ENCODE results near the gene CAPN5.

Gene CAPN5

GRCh38 chr11:77158041-77158695, 91.4 kb downstream of the CAPN5 start:
- H3K4me3 ChIP-seq (ENCODE audit: low read length), result no peak overlapping the region
- TF ChIP-seq, protein P1, sequence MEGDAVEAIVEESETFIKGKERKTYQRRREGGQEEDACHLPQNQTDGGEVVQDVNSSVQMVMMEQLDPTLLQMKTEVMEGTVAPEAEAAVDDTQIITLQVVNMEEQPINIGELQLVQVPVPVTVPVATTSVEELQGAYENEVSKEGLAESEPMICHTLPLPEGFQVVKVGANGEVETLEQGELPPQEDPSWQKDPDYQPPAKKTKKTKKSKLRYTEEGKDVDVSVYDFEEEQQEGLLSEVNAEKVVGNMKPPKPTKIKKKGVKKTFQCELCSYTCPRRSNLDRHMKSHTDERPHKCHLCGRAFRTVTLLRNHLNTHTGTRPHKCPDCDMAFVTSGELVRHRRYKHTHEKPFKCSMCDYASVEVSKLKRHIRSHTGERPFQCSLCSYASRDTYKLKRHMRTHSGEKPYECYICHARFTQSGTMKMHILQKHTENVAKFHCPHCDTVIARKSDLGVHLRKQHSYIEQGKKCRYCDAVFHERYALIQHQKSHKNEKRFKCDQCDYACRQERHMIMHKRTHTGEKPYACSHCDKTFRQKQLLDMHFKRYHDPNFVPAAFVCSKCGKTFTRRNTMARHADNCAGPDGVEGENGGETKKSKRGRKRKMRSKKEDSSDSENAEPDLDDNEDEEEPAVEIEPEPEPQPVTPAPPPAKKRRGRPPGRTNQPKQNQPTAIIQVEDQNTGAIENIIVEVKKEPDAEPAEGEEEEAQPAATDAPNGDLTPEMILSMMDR (IDR thresholded peaks at IDR 0.05; ENCODE audit: insufficient read depth, low read depth, low read length, missing control alignments), result no peak
- no peak for DNase-seq (ENCODE audit: low read depth)

DNA sequence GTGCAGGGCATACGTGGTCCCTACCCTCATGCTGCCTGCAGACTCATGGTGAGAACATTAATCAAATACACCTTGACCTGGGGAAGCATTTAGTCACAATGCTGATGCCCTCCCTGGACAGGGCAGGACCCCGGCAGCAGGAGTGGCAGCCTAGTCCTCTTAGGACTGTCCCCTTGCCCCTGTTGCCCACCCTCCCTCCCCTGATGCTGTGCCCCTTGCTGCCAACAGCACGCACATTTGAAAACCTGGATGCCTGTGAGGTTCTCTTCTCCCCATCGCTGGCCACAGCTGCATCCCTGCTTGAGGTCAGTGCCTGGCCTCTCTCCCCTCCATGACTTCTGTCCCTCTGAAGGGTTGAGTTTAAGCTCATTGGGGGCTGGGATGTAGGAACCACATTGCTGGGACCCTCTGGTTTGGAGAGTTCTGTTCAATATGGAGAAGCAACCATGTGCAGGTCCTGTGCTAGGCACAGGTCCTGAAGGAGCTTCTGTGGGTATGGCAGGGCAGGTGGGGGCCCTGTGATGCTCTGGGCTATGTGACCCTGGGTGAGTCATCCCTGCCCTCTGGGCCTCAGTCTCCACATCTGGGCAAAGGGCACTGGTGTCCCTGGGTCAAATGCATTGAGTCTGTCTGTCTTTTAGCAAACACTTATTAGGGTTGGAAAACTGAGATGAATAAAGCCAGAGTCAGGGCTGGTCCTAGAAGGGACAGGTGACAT, 92.6 kb downstream of the CAPN5 start:
- DNase-seq (ENCODE audit: low read depth), result no peak
- TF ChIP-seq, protein P1 (IDR thresholded peaks at IDR 0.05; ENCODE audit: insufficient read depth, low read depth, low read length, missing control alignments), result no peak
- no peak overlapping the region for H3K4me3 ChIP-seq (ENCODE audit: low read length)

- no peak overlapping the region for H3K4me3 ChIP-seq (ENCODE audit: low read length)
- DNase-seq (ENCODE audit: low read depth), result no peak
- TF ChIP-seq, protein P1 (IDR thresholded peaks at IDR 0.05; ENCODE audit: insufficient read depth, low read depth, low read length, missing control alignments), result no peak
Observed at GRCh38 chr11:77159937-77160495, 93.2 kb downstream of the CAPN5 start.

- no peak overlapping the region for H3K4me3 ChIP-seq (ENCODE audit: low read length)
- TF ChIP-seq, protein P1 (IDR thresholded peaks at IDR 0.05; ENCODE audit: insufficient read depth, low read depth, low read length, missing control alignments), result no peak
- no peak for DNase-seq (ENCODE audit: low read depth)
Observed at GRCh38 chr11:77163271-77163670, 96.5 kb downstream of the CAPN5 start.

- TF ChIP-seq, protein P1 (IDR thresholded peaks at IDR 0.05; ENCODE audit: insufficient read depth, low read depth, low read length, missing control alignments), result no peak
- no peak for DNase-seq (ENCODE audit: low read depth)
- H3K4me3 ChIP-seq (ENCODE audit: low read length), result no peak overlapping the region
Observed at GRCh38 chr11:77165066-77165465, 98.3 kb downstream of the CAPN5 start.

DNA sequence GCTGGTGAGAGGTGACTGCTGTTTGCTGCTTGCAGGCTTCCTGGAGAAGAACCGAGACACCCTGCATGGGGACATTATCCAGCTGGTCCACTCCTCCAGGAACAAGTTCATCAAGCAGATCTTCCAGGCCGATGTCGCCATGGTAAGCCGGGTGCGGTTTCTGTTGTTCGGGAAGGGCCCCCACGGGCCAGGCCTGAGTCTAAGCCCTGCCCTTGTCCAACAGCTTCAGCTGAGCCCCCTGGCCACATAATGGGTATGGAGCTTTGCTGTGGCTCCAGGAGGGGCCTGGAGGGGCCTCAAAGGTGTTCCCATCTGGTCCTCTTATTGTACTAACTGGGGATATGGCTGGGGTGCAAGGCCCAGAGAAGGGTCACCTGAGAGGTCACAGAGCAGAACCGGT, 99.2 kb downstream of the CAPN5 start:
- DNase-seq (ENCODE audit: low read depth), result no peak
- TF ChIP-seq, protein P1 (IDR thresholded peaks at IDR 0.05; ENCODE audit: insufficient read depth, low read depth, low read length, missing control alignments), result no peak

More for the DNA sequence above, 99.2 kb downstream of the CAPN5 start:
- no peak overlapping the region for H3K4me3 ChIP-seq (ENCODE audit: low read length)

Data from epithelial cell of esophagus (primary cell).